HL-60 (cell line): ENCODE data around the gene GLYR1.

Source experiments
- GABPA ChIP-seq: IDR thresholded peaks from 2 replicates; pipeline ENCODE4 v1.6.1; 2012; ENCODE audit warnings: low read depth
- POLR2AphosphoS5 ChIP-seq: IDR thresholded peaks from 2 replicates; pipeline ENCODE4 v1.6.1; 2012; ENCODE audit warnings: low read depth
- TF ChIP-seq, protein P1 (sequence below): IDR thresholded peaks from one replicate; pipeline ENCODE4 v1.5.1; 2011; ENCODE audit warnings: low read length, control low read depth, inconsistent platforms; ENCODE audit not compliant: insufficient read depth
- TF ChIP-seq, protein P2 (sequence below): IDR thresholded peaks from 2 replicates; pipeline ENCODE4 v1.6.1; 2012; ENCODE audit warnings: low read depth; ENCODE audit not compliant: insufficient replicate concordance

DNA sequence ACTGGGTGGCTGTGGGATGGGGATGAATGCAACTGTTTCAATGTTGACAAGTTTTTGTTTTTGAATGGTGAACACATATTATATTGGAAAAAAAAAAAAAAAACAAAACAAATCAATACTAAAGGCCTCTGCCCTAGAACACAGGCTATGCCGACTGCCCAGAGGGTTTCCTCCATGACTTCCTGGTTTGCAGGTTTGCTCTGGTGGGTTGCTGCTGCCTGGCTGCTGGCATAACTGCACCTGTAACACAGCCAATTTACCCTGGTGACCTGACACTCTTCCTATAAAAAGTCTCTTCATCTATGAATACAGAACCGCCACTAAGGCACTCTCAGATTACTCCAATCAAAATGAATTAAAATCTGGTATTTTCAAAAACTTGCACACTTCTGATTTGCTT is 10.4 kb downstream of the GLYR1 start:
- TF ChIP-seq, protein P1, sequence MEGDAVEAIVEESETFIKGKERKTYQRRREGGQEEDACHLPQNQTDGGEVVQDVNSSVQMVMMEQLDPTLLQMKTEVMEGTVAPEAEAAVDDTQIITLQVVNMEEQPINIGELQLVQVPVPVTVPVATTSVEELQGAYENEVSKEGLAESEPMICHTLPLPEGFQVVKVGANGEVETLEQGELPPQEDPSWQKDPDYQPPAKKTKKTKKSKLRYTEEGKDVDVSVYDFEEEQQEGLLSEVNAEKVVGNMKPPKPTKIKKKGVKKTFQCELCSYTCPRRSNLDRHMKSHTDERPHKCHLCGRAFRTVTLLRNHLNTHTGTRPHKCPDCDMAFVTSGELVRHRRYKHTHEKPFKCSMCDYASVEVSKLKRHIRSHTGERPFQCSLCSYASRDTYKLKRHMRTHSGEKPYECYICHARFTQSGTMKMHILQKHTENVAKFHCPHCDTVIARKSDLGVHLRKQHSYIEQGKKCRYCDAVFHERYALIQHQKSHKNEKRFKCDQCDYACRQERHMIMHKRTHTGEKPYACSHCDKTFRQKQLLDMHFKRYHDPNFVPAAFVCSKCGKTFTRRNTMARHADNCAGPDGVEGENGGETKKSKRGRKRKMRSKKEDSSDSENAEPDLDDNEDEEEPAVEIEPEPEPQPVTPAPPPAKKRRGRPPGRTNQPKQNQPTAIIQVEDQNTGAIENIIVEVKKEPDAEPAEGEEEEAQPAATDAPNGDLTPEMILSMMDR, result no peak
- TF ChIP-seq GABPA (no peak), POLR2AphosphoS5 (no peak)
- TF ChIP-seq, protein P2, sequence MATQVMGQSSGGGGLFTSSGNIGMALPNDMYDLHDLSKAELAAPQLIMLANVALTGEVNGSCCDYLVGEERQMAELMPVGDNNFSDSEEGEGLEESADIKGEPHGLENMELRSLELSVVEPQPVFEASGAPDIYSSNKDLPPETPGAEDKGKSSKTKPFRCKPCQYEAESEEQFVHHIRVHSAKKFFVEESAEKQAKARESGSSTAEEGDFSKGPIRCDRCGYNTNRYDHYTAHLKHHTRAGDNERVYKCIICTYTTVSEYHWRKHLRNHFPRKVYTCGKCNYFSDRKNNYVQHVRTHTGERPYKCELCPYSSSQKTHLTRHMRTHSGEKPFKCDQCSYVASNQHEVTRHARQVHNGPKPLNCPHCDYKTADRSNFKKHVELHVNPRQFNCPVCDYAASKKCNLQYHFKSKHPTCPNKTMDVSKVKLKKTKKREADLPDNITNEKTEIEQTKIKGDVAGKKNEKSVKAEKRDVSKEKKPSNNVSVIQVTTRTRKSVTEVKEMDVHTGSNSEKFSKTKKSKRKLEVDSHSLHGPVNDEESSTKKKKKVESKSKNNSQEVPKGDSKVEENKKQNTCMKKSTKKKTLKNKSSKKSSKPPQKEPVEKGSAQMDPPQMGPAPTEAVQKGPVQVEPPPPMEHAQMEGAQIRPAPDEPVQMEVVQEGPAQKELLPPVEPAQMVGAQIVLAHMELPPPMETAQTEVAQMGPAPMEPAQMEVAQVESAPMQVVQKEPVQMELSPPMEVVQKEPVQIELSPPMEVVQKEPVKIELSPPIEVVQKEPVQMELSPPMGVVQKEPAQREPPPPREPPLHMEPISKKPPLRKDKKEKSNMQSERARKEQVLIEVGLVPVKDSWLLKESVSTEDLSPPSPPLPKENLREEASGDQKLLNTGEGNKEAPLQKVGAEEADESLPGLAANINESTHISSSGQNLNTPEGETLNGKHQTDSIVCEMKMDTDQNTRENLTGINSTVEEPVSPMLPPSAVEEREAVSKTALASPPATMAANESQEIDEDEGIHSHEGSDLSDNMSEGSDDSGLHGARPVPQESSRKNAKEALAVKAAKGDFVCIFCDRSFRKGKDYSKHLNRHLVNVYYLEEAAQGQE, result no peak
